ENCODE measurements around the gene TECR.

GRCh38 chr19:14595558-14595957 is 66.2 kb downstream of the TECR start:
- TF ChIP-seq POLR2A (IDR thresholded peaks at IDR 0.05), result no peak
- no peak for TF ChIP-seq CTCF (IDR thresholded peaks at IDR 0.05)
- no peak for TF ChIP-seq POLR2AphosphoS5 (IDR thresholded peaks at IDR 0.05)
- TF ChIP-seq EP300 (IDR thresholded peaks at IDR 0.05; ENCODE audit: low read depth), result no peak
